Activated CD4-positive, CD25-positive, alpha-beta regulatory T cell treated with anti-CD3 and anti-CD28 coated beads, Interleukin-2, amount 50 U/mL, for 24 hours (primary cell): ENCODE measurements around the gene IZUMO2.

Experiments used
- ATAC-seq, 2 donors: fragments of 150-1000 bp; cut with Tn5 transposase; one replicate each; pipeline ENCODE4 v1.10.0; 2021; ENCODE audit warnings: mild to moderate bottlenecking in 1 of 2, moderate library complexity in 1 of 2

The IZUMO2 gene

GRCh38 chr19:50162988-50163387 lies at the start of gene IZUMO2:
TSS of gene IZUMO2 (minus strand) at chr19:50163281. CDS start at chr19:50163194, 87 bp downstream.
- ATAC-seq = no peak

GRCh38 chr19:50210425-50210824 lies 47.3 kb upstream of the IZUMO2 start:
- no peak for ATAC-seq

GRCh38 chr19:50209131-50209530 lies 46.0 kb upstream of the IZUMO2 start:
- no peak for ATAC-seq

GRCh38 chr19:50207730-50208129 lies 44.6 kb upstream of the IZUMO2 start:
- ATAC-seq = no peak

GRCh38 chr19:50206191-50206590 lies 43.1 kb upstream of the IZUMO2 start:
- no peak for ATAC-seq

GRCh38 chr19:50205681-50206138 lies 42.6 kb upstream of the IZUMO2 start:
- no peak for ATAC-seq

- no peak for ATAC-seq
Observed at GRCh38 chr19:50204811-50205675, 42.0 kb upstream of the IZUMO2 start.

GRCh38 chr19:50204081-50204428 lies 41.0 kb upstream of the IZUMO2 start:
- ATAC-seq = no peak

GRCh38 chr19:50203281-50204080 lies 40.4 kb upstream of the IZUMO2 start, which contains the start of gene MYH14:
TSS of gene MYH14 (plus strand) at chr19:50203622. CDS start at chr19:50210366, 6,744 bp downstream.
- ATAC-seq = peak in 1 of 2 donors; percentile 21

GRCh38 chr19:50202962-50203280 lies 39.8 kb upstream of the IZUMO2 start:
- no peak for ATAC-seq

GRCh38 chr19:50202386-50202785 lies 39.3 kb upstream of the IZUMO2 start:
- no peak for ATAC-seq

- no peak for ATAC-seq
Observed at GRCh38 chr19:50199259-50199555, 36.1 kb upstream of the IZUMO2 start.

GRCh38 chr19:50198431-50199258 lies 35.6 kb upstream of the IZUMO2 start:
- ATAC-seq = no peak

- ATAC-seq = no peak
Observed at GRCh38 chr19:50197348-50197747, 34.3 kb upstream of the IZUMO2 start.

- ATAC-seq = no peak
Observed at GRCh38 chr19:50196322-50196932, 33.3 kb upstream of the IZUMO2 start.

- ATAC-seq = no peak
Observed at GRCh38 chr19:50195224-50195623, 32.1 kb upstream of the IZUMO2 start.

- no peak for ATAC-seq
Observed at GRCh38 chr19:50192463-50193211, 29.6 kb upstream of the IZUMO2 start.

GRCh38 chr19:50191216-50191615 lies 28.1 kb upstream of the IZUMO2 start:
- ATAC-seq = no peak

- no peak for ATAC-seq
Observed at GRCh38 chr19:50190439-50190891, 27.4 kb upstream of the IZUMO2 start.

- ATAC-seq = no peak
Observed at GRCh38 chr19:50189331-50189730, 26.2 kb upstream of the IZUMO2 start.

GRCh38 chr19:50187937-50188336 lies 24.9 kb upstream of the IZUMO2 start:
- ATAC-seq = no peak

GRCh38 chr19:50184196-50184595 lies 21.1 kb upstream of the IZUMO2 start:
- no peak for ATAC-seq
